ENCODE results near the gene PPM1M. TPM values are rescaled to one million over a fixed set of nuclear protein-coding genes. Genes with fewer than 3 reads are reported as not detected.
A peak's percentile ranks its signal among the peaks of the same experiment; 100 is the strongest.

PPM1M gene
- polyA plus RNA-seq, 1 donor from 2014 or later: 1.1 TPM

DNA sequence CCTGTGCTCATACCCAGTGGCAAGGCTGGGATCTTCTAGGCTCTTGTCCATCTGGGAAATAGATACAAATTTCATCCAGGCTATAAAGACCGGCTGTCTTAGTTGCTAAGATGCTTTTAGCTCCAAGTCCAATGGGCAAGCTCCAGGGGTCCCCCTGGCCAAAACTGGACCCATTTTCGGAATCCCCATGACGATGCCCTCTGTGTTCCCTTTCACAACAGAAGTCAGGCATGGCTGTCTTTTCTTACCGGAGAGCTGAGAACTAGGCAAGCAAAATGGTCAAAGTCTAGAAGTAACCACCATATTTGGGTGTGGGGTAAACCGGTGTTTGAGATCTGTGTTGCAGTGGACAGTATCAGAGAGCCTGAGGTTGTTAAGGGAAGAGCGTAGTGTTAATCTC, 43.1 kb downstream of the PPM1M start:
- no peaks in the 10 kb centered on the region for H3K9me3 ChIP-seq (ENCODE audit: low read length)
- no peaks in the 10 kb centered on the region for H3K9me2 ChIP-seq (ENCODE audit: insufficient read depth, low read length)
- H3K4me2 ChIP-seq (ENCODE audit: low read length): no peak overlapping the region
- no peaks in the 10 kb centered on the region for H3K36me3 ChIP-seq (ENCODE audit: insufficient read depth, low read length)
- H3K27ac ChIP-seq (ENCODE audit: low read length): peak overlapping the region; percentile 97
- no peaks in the 10 kb centered on the region for H3K27me3 ChIP-seq (ENCODE audit: insufficient read depth, low read depth, low read length)
- peak overlapping the region; percentile 90 for H3K9ac ChIP-seq (ENCODE audit: low read length)
- H4K20me1 ChIP-seq (ENCODE audit: insufficient read depth): no peaks in the 10 kb centered on the region
- no peaks in the 10 kb centered on the region for H3K79me2 ChIP-seq (replicated peaks; ENCODE audit: insufficient read depth, low read length)
- H3F3A ChIP-seq (ENCODE audit: insufficient read depth, low read length, poor library complexity, severe bottlenecking): no peaks in the 10 kb centered on the region
- peak overlapping the region; percentile 69 for H3K4me3 ChIP-seq (ENCODE audit: low read length)
- no peak overlapping the region for H2AFZ ChIP-seq (ENCODE audit: low read depth, low read length)
- no peak for TF ChIP-seq MXI1 (conservative IDR thresholded peaks at IDR 0.05; ENCODE audit: poor library complexity, severe bottlenecking)
- TF ChIP-seq POLR2AphosphoS5 (IDR thresholded peaks at IDR 0.05): no peak
- no peak for TF ChIP-seq EZH2 (IDR thresholded peaks at IDR 0.05; ENCODE audit: borderline replicate concordance, insufficient read depth, low read length, poor library complexity, severe bottlenecking)
- no peak for TF ChIP-seq TAF1 (IDR thresholded peaks at IDR 0.05; ENCODE audit: low read depth)
- no peak for TF ChIP-seq RAD21 (conservative IDR thresholded peaks at IDR 0.05)
- TF ChIP-seq SMC3 (conservative IDR thresholded peaks at IDR 0.05; ENCODE audit: poor library complexity): no peak
- TF ChIP-seq, protein P1, sequence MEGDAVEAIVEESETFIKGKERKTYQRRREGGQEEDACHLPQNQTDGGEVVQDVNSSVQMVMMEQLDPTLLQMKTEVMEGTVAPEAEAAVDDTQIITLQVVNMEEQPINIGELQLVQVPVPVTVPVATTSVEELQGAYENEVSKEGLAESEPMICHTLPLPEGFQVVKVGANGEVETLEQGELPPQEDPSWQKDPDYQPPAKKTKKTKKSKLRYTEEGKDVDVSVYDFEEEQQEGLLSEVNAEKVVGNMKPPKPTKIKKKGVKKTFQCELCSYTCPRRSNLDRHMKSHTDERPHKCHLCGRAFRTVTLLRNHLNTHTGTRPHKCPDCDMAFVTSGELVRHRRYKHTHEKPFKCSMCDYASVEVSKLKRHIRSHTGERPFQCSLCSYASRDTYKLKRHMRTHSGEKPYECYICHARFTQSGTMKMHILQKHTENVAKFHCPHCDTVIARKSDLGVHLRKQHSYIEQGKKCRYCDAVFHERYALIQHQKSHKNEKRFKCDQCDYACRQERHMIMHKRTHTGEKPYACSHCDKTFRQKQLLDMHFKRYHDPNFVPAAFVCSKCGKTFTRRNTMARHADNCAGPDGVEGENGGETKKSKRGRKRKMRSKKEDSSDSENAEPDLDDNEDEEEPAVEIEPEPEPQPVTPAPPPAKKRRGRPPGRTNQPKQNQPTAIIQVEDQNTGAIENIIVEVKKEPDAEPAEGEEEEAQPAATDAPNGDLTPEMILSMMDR (IDR thresholded peaks at IDR 0.05; ENCODE audit: poor library complexity, severe bottlenecking): no peak
- TF ChIP-seq EP300 (conservative IDR thresholded peaks at IDR 0.05; ENCODE audit: poor library complexity, severe bottlenecking): no peak
- TF ChIP-seq, protein P2, sequence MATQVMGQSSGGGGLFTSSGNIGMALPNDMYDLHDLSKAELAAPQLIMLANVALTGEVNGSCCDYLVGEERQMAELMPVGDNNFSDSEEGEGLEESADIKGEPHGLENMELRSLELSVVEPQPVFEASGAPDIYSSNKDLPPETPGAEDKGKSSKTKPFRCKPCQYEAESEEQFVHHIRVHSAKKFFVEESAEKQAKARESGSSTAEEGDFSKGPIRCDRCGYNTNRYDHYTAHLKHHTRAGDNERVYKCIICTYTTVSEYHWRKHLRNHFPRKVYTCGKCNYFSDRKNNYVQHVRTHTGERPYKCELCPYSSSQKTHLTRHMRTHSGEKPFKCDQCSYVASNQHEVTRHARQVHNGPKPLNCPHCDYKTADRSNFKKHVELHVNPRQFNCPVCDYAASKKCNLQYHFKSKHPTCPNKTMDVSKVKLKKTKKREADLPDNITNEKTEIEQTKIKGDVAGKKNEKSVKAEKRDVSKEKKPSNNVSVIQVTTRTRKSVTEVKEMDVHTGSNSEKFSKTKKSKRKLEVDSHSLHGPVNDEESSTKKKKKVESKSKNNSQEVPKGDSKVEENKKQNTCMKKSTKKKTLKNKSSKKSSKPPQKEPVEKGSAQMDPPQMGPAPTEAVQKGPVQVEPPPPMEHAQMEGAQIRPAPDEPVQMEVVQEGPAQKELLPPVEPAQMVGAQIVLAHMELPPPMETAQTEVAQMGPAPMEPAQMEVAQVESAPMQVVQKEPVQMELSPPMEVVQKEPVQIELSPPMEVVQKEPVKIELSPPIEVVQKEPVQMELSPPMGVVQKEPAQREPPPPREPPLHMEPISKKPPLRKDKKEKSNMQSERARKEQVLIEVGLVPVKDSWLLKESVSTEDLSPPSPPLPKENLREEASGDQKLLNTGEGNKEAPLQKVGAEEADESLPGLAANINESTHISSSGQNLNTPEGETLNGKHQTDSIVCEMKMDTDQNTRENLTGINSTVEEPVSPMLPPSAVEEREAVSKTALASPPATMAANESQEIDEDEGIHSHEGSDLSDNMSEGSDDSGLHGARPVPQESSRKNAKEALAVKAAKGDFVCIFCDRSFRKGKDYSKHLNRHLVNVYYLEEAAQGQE (IDR thresholded peaks at IDR 0.05; ENCODE audit: borderline replicate concordance): no peak

DNA sequence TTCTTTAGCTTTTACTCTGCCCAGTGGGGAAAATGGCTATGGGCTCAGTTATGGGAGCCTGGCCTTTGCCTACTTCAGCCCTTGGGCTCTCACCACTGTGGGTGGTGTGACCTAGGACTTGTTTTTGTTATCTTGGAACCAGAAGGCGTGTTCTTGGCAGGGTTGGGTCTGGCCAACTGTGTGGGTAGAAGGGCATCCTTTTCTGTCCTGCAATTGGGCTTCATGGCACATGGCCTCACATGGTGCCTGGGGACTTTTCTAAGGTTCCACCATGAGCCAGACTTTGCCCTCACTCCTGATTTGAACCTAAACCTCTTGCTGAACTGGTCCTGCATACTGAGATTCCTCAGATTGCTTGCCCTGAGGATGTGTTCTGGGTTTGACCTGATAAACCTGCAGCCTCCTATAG, 43.8 kb downstream of the PPM1M start:
- H2AFZ ChIP-seq (ENCODE audit: low read depth, low read length): no peak overlapping the region
- H3K9me2 ChIP-seq (ENCODE audit: insufficient read depth, low read length): no peaks in the 10 kb centered on the region
- TF ChIP-seq TAF1 (IDR thresholded peaks at IDR 0.05; ENCODE audit: low read depth): no peak
- no peaks in the 10 kb centered on the region for H3K79me2 ChIP-seq (replicated peaks; ENCODE audit: insufficient read depth, low read length)
- no peak overlapping the region for H3K4me2 ChIP-seq (ENCODE audit: low read length)
- no peaks in the 10 kb centered on the region for H3K9me3 ChIP-seq (ENCODE audit: low read length)
- H3K4me3 ChIP-seq (ENCODE audit: low read length): no peak overlapping the region
- no peaks in the 10 kb centered on the region for H4K20me1 ChIP-seq (ENCODE audit: insufficient read depth)
- H3K27ac ChIP-seq (ENCODE audit: low read length): no peak overlapping the region
- H3K27me3 ChIP-seq (ENCODE audit: insufficient read depth, low read depth, low read length): no peaks in the 10 kb centered on the region
- no peaks in the 10 kb centered on the region for H3F3A ChIP-seq (ENCODE audit: insufficient read depth, low read length, poor library complexity, severe bottlenecking)
- H3K36me3 ChIP-seq (ENCODE audit: insufficient read depth, low read length): no peaks in the 10 kb centered on the region
- no peak overlapping the region for H3K9ac ChIP-seq (ENCODE audit: low read length)
